Mesenchymal stem cell (in vitro differentiated cells and primary cell): Measurements from ENCODE around the gene PLA2G2D.
A peak's percentile ranks its signal among the peaks of the same experiment; 100 is the strongest.

ENCODE experiments used
- DNase-seq: peaks from one replicate; pipeline ENCODE4 v3.0.0-alpha.2; 2013
- H2AFZ ChIP-seq: one replicate; pipeline ENCODE4 v1.6.1; 2013; ENCODE audit warnings: low read depth, mild to moderate bottlenecking, control low read depth, inconsistent platforms, low read length, moderate library complexity
- H2AK5ac ChIP-seq: 2 replicates; pipeline ENCODE4 v1.6.1; 2013; ENCODE audit warnings: low read length, moderate library complexity, mild to moderate bottlenecking, inconsistent platforms; ENCODE audit not compliant: severe bottlenecking
- H2BK120ac ChIP-seq: one replicate; pipeline ENCODE4 v1.6.1; 2013; ENCODE audit warnings: low read depth, mild to moderate bottlenecking, inconsistent platforms, low read length, moderate library complexity
- H2BK12ac ChIP-seq, 2 experiments: one replicate each; pipeline ENCODE4 v1.6.1; 2013; ENCODE audit warnings: inconsistent platforms in 2 of 2, low read length in 2 of 2, mild to moderate bottlenecking in 2 of 2, moderate library complexity in 2 of 2, control low read depth in 1 of 2
- H2BK15ac ChIP-seq: one replicate; pipeline ENCODE4 v1.6.1; 2013; ENCODE audit warnings: mild to moderate bottlenecking, low read depth, inconsistent platforms; ENCODE audit not compliant: poor library complexity, severe bottlenecking
- H2BK5ac ChIP-seq: 2 replicates; pipeline ENCODE4 v1.6.1; 2013; ENCODE audit warnings: low read depth, mild to moderate bottlenecking, low read length, control low read depth, inconsistent platforms; ENCODE audit not compliant: poor library complexity, severe bottlenecking
- H3K14ac ChIP-seq, 2 experiments: one replicate each; pipeline ENCODE4 v1.6.1; 2013; ENCODE audit warnings: inconsistent platforms in 2 of 2, low read length in 2 of 2, control low read depth in 1 of 2, mild to moderate bottlenecking in 1 of 2, moderate library complexity in 1 of 2
- H3K18ac ChIP-seq, 2 experiments: one replicate each; pipeline ENCODE4 v1.6.1; 2013; ENCODE audit warnings: inconsistent platforms in 2 of 2, low read length in 2 of 2, control low read depth in 1 of 2, low read depth in 1 of 2, mild to moderate bottlenecking in 1 of 2
- H3K23ac ChIP-seq, 2 experiments: one replicate each; pipeline ENCODE4 v1.6.1; 2013; ENCODE audit warnings: inconsistent platforms in 2 of 2, low read length in 2 of 2, mild to moderate bottlenecking in 2 of 2, moderate library complexity in 2 of 2, control low read depth in 1 of 2
- H3K27ac ChIP-seq: 2 replicates; pipeline ENCODE4 v1.5.1; 2013; ENCODE audit warnings: mild to moderate bottlenecking, moderate library complexity, low read length, control low read depth, inconsistent platforms; ENCODE audit not compliant: poor library complexity, severe bottlenecking
- H3K27me3 ChIP-seq, 2 experiments: 2 replicates each; pipeline versions ENCODE4 v1.6.1 to v1.7.0; 2013; ENCODE audit warnings: low read length in 2 of 2, mild to moderate bottlenecking in 2 of 2, moderate library complexity in 2 of 2, control low read depth in 1 of 2, inconsistent platforms in 1 of 2; ENCODE audit not compliant: control insufficient read depth in 1 of 2, insufficient read depth in 1 of 2
- H3K36me3 ChIP-seq, 2 experiments: 2 replicates each; pipeline versions ENCODE4 v1.6.1 to v1.7.0; 2013; ENCODE audit warnings: low read length in 2 of 2, control low read depth in 1 of 2, inconsistent platforms in 1 of 2, low read depth in 1 of 2, mild to moderate bottlenecking in 1 of 2; ENCODE audit not compliant: insufficient read depth in 2 of 2, control insufficient read depth in 1 of 2
- H3K4ac ChIP-seq, 2 experiments: one replicate each; pipeline ENCODE4 v1.6.1; 2013; ENCODE audit warnings: inconsistent platforms in 2 of 2, low read length in 2 of 2, mild to moderate bottlenecking in 2 of 2, moderate library complexity in 2 of 2, control low read depth in 1 of 2, low read depth in 1 of 2
- H3K4me1 ChIP-seq: 2 replicates; pipeline ENCODE4 v1.6.1; 2013; ENCODE audit warnings: low read depth, low read length, control low read depth; ENCODE audit not compliant: control insufficient read depth, insufficient read depth
- H3K4me2 ChIP-seq: 2 replicates; pipeline ENCODE4 v1.6.1; 2013; ENCODE audit warnings: low read length, mild to moderate bottlenecking, inconsistent platforms; ENCODE audit not compliant: poor library complexity, severe bottlenecking
- H3K4me3 ChIP-seq, 2 experiments: 2 replicates each; pipeline versions ENCODE4 v1.5.1 to v1.7.0; 2013; ENCODE audit warnings: low read length in 2 of 2, mild to moderate bottlenecking in 2 of 2, control low read depth in 1 of 2, low read depth in 1 of 2; ENCODE audit not compliant: insufficient read depth in 1 of 2
- H3K79me1 ChIP-seq: replicated peaks from 2 replicates; pipeline ENCODE4 v1.6.1; 2013; ENCODE audit warnings: mild to moderate bottlenecking, control low read depth, low read length, inconsistent platforms; ENCODE audit not compliant: poor library complexity, severe bottlenecking
- H3K9ac ChIP-seq: 2 replicates; pipeline ENCODE4 v1.7.0; 2013; ENCODE audit warnings: mild to moderate bottlenecking, low read length, moderate library complexity
- H3K9me3 ChIP-seq: 2 replicates; pipeline ENCODE4 v1.7.0; 2013; ENCODE audit warnings: mild to moderate bottlenecking, low read length; ENCODE audit not compliant: control insufficient read depth
- H4K8ac ChIP-seq: one replicate; pipeline ENCODE4 v1.6.1; 2013; ENCODE audit warnings: inconsistent platforms, mild to moderate bottlenecking, low read length, moderate library complexity
- H4K91ac ChIP-seq: one replicate; pipeline ENCODE4 v1.6.1; 2013; ENCODE audit warnings: mild to moderate bottlenecking, low read length, inconsistent platforms
- WGBS: methylation state at CpG from one replicate; pipeline ENCODE4 v1.1.7; 2013; ENCODE audit warnings: mixed read lengths; 5-methylcytosine and 5-hydroxymethylcytosine counted together

PLA2G2D gene

DNA sequence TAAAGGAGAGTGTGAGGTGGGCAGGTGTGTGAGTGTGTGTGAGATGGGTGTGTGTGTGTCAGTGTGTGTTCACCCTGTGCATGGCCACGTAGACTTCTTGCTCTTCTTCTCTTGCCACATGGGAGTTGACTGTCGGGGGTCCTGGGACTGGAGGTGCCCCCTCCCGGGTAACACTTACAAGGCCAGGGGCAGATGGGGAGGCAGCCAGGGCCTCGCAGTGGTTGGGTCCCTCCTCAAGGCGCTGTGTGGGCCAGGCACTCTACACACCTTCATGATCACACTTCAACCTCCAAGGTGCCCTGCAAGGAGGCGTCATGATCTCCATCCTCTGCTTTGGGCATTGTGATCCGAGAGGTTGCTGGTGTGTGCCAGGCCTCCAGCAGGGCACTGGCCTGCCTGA, 22.1 kb upstream of the PLA2G2D start:
- no peak for DNase-seq

DNA sequence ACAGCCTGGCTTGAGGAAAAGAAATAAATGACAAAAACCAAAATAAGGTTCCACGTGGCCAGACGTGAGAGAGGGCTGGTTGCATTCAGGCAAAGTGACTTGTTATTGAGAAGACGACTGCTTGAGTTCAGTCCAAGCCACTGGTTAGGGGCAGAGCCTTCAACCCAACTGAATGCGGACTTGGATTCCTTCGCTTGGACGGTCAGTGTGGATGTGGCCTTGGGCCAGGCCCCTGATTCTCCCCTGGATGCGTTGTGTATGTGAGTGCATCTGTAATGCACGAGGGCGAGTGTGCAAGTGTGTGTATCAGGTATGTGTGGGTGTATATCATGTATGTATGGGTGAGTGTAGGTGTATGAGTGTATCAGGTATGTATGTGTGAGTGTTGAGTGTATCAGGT, 21.7 kb upstream of the PLA2G2D start:
- DNase-seq = no peak

More for the DNA sequence above, 22.1 kb upstream of the PLA2G2D start:
- peak overlapping the region in 1 of 2 experiments; percentile 18 for H3K14ac ChIP-seq
- H3K27me3 ChIP-seq = peaks cover 5 to 6% of the 10 kb centered on the region in 2 experiments
- no peak overlapping the region for H4K8ac ChIP-seq
- H3K9ac ChIP-seq = no peak overlapping the region
- no peaks in the 10 kb centered on the region for H3K79me1 ChIP-seq
- no peak overlapping the region for H2BK5ac ChIP-seq
- no peak overlapping the region for H3K18ac ChIP-seq
- H3K27ac ChIP-seq = no peak overlapping the region
- WGBS = 89% methylated on average over 7 of the region's 7 CpGs
- H3K4me2 ChIP-seq = no peak overlapping the region
- H2AK5ac ChIP-seq = no peak overlapping the region
- H2BK120ac ChIP-seq = no peak overlapping the region
- H3K4ac ChIP-seq = no peak overlapping the region
- H3K4me1 ChIP-seq = no peaks in the 10 kb centered on the region
- H2AFZ ChIP-seq = no peak overlapping the region
- H4K91ac ChIP-seq = no peak overlapping the region
- no peak overlapping the region for H2BK15ac ChIP-seq
- H3K23ac ChIP-seq = no peak overlapping the region
- H2BK12ac ChIP-seq = no peak overlapping the region
- H3K36me3 ChIP-seq = no peaks in the 10 kb centered on the region
- H3K4me3 ChIP-seq = peak overlapping the region in 1 of 2 experiments; percentile 23
- H3K9me3 ChIP-seq = no peaks in the 10 kb centered on the region

DNA sequence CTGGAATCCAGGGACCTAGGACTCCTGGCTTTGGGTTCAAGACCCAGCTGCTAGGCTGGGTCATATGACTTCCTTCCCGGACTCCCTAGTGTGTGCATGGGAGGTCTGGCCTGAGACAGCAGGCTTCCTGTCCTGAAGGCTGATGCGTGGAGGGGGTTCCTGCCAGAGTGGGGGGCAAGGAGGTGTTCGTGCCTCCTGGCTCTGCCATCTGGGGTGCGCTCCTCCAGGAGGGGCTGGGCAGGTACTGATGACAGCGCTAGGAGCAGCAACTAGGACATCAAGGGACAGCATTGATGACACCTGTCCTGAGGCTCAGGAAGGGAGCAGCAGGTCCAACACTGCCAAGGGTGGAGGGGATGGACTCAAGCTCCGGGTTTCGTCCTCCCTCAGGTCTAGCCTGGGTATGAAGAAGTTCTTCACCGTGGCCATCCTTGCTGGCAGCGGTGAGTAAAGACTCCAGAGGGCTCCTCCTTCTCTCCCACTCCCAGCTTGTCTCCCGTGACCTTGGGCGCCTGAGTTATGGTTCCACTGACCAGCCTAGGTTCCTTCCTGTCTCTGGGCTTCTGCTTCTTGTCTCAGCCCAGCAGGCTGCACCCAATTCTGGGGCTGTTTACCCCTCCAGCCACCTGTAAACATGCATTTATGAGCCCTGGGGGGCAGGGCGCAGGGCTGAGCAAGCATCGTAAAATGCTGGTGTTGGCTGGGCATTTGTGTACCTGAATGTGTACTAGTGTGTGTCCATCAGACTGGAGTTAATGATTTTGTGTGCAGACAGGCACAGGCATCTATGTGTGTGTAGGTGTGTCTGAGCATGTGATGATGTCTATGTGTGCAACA, 20.7 kb upstream of the PLA2G2D start:
- Histone ChIP-seq H3K18ac (no peak overlapping the region), H3K23ac (no peak overlapping the region), H2BK5ac (no peak overlapping the region), H3K4me2 (no peak overlapping the region), H3K27ac (no peak overlapping the region), H3K4ac (no peak overlapping the region), H3K36me3 (no peaks in the 10 kb centered on the region), H3K9ac (no peak overlapping the region), H3K4me3 (no peak overlapping the region), H2BK15ac (no peak overlapping the region), H3K27me3 (peaks cover 0 to 5% of the 10 kb centered on the region in 2 experiments), H3K79me1 (no peaks in the 10 kb centered on the region), H3K4me1 (no peaks in the 10 kb centered on the region), H4K91ac (no peak overlapping the region), H3K14ac (no peak overlapping the region), H2BK120ac (no peak overlapping the region), H3K9me3 (no peaks in the 10 kb centered on the region), H2BK12ac (no peak overlapping the region), H2AFZ (no peak overlapping the region), H4K8ac (no peak overlapping the region), H2AK5ac (no peak overlapping the region)
- 86% methylated on average over 13 of the region's 13 CpGs for WGBS
- no peak for DNase-seq

More for the DNA sequence above, 21.7 kb upstream of the PLA2G2D start:
- 86% methylated on average over 9 of the region's 9 CpGs for WGBS
- Histone ChIP-seq H2BK12ac (no peak overlapping the region), H3K9ac (no peak overlapping the region), H3K36me3 (no peaks in the 10 kb centered on the region), H2AFZ (no peak overlapping the region), H3K18ac (no peak overlapping the region), H3K4me2 (no peak overlapping the region), H3K23ac (no peak overlapping the region), H3K79me1 (no peaks in the 10 kb centered on the region), H3K27ac (no peak overlapping the region), H2BK120ac (no peak overlapping the region), H2BK5ac (no peak overlapping the region), H2AK5ac (no peak overlapping the region), H3K4me1 (no peaks in the 10 kb centered on the region), H3K27me3 (peaks cover 1 to 5% of the 10 kb centered on the region in 2 experiments), H3K9me3 (no peaks in the 10 kb centered on the region), H4K91ac (no peak overlapping the region), H3K14ac (peak overlapping the region in 1 of 2 experiments; percentile 18), H3K4me3 (no peak overlapping the region), H4K8ac (no peak overlapping the region), H2BK15ac (no peak overlapping the region), H3K4ac (no peak overlapping the region)

DNA sequence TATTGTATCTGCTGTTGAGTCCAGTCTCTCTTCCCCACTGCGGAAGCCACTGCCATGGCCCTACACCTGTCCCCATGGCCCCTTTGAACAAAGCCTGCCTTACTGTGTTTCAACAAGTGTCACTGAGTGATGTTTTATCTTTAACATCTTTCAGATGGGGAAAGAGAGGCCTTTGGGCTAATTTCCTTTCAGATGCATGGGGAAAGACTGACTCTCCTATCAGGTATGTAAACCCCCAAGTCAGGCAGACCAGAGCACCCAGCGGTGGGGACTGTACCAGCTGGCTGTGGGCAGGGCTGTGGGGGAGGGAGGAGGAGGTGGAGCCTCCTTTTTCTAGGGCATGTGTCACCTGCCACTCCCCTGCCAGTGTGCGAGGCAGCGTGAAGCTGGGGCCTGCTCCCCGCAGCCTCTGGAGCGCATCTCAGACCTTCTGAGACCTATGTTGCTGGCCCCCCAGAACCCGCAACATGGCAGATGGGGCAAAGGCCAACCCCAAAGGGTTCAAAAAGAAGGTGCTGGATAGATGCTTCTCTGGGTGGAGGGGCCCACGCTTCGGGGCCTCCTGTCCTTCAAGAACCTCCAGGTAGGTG, 19.7 kb upstream of the PLA2G2D start, which contains the start of gene PLA2G2F:
Gene PLA2G2F (plus strand): TSS at position 363 of the 590 bp plus-strand sequence. CDS start 105 bp downstream, at position 468.
- H2AFZ ChIP-seq = no peak within 1 kb of the TSS
- no peak within 1 kb of the TSS for H3K4me3 ChIP-seq
- DNase-seq = no peak
- no peak within 1 kb of the TSS for H3K9ac ChIP-seq
- H3K79me1 ChIP-seq = no peaks in the 10 kb centered on the region
- no peak within 1 kb of the TSS for H3K4me2 ChIP-seq
- no peak within 1 kb of the TSS for H3K18ac ChIP-seq
- H2AK5ac ChIP-seq = no peak within 1 kb of the TSS
- 90% methylated on average over 9 of the region's 9 CpGs for WGBS
- H2BK5ac ChIP-seq = no peak within 1 kb of the TSS
- H2BK12ac ChIP-seq = no peak within 1 kb of the TSS
- H4K8ac ChIP-seq = no peak within 1 kb of the TSS
- no peak within 1 kb of the TSS for H2BK15ac ChIP-seq
- H3K9me3 ChIP-seq = no peaks in the 10 kb centered on the region
- no peak within 1 kb of the TSS for H3K4ac ChIP-seq
- no peak within 1 kb of the TSS for H3K14ac ChIP-seq
- no peak within 1 kb of the TSS for H2BK120ac ChIP-seq
- no peaks in the 10 kb centered on the region for H3K4me1 ChIP-seq
- no peaks in the 10 kb centered on the region for H3K36me3 ChIP-seq
- peaks cover 0 to 1% of the 10 kb centered on the region in 2 experiments for H3K27me3 ChIP-seq
- H4K91ac ChIP-seq = no peak within 1 kb of the TSS
- no peak within 1 kb of the TSS for H3K23ac ChIP-seq
- no peak within 1 kb of the TSS for H3K27ac ChIP-seq
